Measurements from ENCODE around the gene TNFSF13.
A peak's percentile ranks its signal among the peaks of the same experiment; 100 is the strongest.

Gene TNFSF13

GRCh38 chr17:7557147-7557764, 1.3 kb upstream of the TNFSF13 start:
- Histone ChIP-seq H3K9ac (ENCODE audit: low read length) (peak overlapping the region; percentile 75), H3K27ac (ENCODE audit: low read depth, low read length) (peak overlapping the region; percentile 99), H3K27me3 (ENCODE audit: control insufficient read depth, insufficient read depth, low read length) (no peaks in the 10 kb centered on the region), H3K36me3 (ENCODE audit: control insufficient read depth, insufficient read depth, low read length) (peaks cover 6% of the 10 kb centered on the region), H3K4me3 (ENCODE audit: low read length) (peak overlapping the region; percentile 66), H3K4me1 (ENCODE audit: control insufficient read depth, insufficient read depth, low read length) (peaks cover 30% of the 10 kb centered on the region)

DNA sequence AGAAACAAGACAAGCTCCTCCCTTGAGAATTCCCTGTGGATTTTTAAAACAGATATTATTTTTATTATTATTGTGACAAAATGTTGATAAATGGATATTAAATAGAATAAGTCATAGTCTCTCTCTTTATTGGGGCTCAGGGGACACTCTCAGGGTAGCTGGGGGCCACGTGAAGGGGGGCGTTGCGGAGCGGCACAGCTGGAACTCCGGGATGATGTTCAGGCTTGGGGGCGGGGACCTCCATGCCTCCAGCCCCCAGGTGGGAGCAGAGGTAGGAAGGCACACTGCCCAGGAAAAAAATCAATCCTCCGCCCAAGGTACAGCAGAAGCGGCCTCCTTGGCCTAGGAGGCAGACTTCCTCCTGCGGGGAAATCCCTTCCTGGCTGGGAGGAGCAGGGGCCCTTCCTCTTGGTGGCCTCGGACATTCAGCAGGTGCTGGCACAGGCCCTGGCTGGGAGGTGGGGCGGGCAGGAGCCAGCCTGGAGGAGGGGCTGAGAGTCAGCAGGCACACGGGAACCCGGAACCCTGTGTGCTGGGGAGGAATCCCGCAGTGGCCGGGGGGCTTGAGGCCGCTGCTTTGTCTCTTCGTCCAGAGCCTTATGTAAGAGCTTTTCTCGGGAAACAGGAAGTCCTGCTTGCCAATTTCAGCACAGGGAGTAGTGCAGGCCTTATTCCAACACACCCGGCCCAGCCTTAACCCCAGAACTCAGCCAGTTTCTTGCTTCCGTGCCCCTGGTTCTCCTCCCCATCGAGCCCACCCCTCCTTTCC, 591 bp upstream of the TNFSF13 start:
- peak overlapping the region; percentile 99 for H3K27ac ChIP-seq (ENCODE audit: low read depth, low read length)
- peak overlapping the region; percentile 75 for H3K9ac ChIP-seq (ENCODE audit: low read length)
- H3K4me1 ChIP-seq (ENCODE audit: control insufficient read depth, insufficient read depth, low read length): peaks cover 37% of the 10 kb centered on the region
- H3K4me3 ChIP-seq (ENCODE audit: low read length): peak overlapping the region; percentile 66
- H3K36me3 ChIP-seq (ENCODE audit: control insufficient read depth, insufficient read depth, low read length): peaks cover 3% of the 10 kb centered on the region
- H3K27me3 ChIP-seq (ENCODE audit: control insufficient read depth, insufficient read depth, low read length): no peaks in the 10 kb centered on the region

- H3K4me1 ChIP-seq (ENCODE audit: control insufficient read depth, insufficient read depth, low read length): peaks cover 40% of the 10 kb centered on the region
- no peak overlapping the region for H3K9ac ChIP-seq (ENCODE audit: low read length)
- H3K27me3 ChIP-seq (ENCODE audit: control insufficient read depth, insufficient read depth, low read length): no peaks in the 10 kb centered on the region
- H3K4me3 ChIP-seq (ENCODE audit: low read length): peak overlapping the region; percentile 66
- H3K36me3 ChIP-seq (ENCODE audit: control insufficient read depth, insufficient read depth, low read length): peaks cover 4% of the 10 kb centered on the region
- peak overlapping the region; percentile 99 for H3K27ac ChIP-seq (ENCODE audit: low read depth, low read length)
Observed at GRCh38 chr17:7559320-7560171, 996 bp downstream of the TNFSF13 start.

- H3K4me3 ChIP-seq (ENCODE audit: low read length): peak overlapping the region; percentile 66
- peak overlapping the region; percentile 99 for H3K27ac ChIP-seq (ENCODE audit: low read depth, low read length)
- H3K4me1 ChIP-seq (ENCODE audit: control insufficient read depth, insufficient read depth, low read length): peaks cover 40% of the 10 kb centered on the region
- H3K36me3 ChIP-seq (ENCODE audit: control insufficient read depth, insufficient read depth, low read length): peaks cover 13% of the 10 kb centered on the region
- H3K27me3 ChIP-seq (ENCODE audit: control insufficient read depth, insufficient read depth, low read length): no peaks in the 10 kb centered on the region
- peak overlapping the region; percentile 33 for H3K9ac ChIP-seq (ENCODE audit: low read length)
Observed at GRCh38 chr17:7560172-7561027, 1.9 kb downstream of the TNFSF13 start.

- H3K27me3 ChIP-seq (ENCODE audit: control insufficient read depth, insufficient read depth, low read length): no peaks in the 10 kb centered on the region
- peak overlapping the region; percentile 82 for H3K4me3 ChIP-seq (ENCODE audit: low read length)
- H3K4me1 ChIP-seq (ENCODE audit: control insufficient read depth, insufficient read depth, low read length): peaks cover 40% of the 10 kb centered on the region
- peak overlapping the region; percentile 12 for H3K9ac ChIP-seq (ENCODE audit: low read length)
- H3K27ac ChIP-seq (ENCODE audit: low read depth, low read length): peak overlapping the region; percentile 99
- H3K36me3 ChIP-seq (ENCODE audit: control insufficient read depth, insufficient read depth, low read length): peaks cover 15% of the 10 kb centered on the region
Observed at GRCh38 chr17:7561028-7561575, 2.6 kb downstream of the TNFSF13 start.

DNA sequence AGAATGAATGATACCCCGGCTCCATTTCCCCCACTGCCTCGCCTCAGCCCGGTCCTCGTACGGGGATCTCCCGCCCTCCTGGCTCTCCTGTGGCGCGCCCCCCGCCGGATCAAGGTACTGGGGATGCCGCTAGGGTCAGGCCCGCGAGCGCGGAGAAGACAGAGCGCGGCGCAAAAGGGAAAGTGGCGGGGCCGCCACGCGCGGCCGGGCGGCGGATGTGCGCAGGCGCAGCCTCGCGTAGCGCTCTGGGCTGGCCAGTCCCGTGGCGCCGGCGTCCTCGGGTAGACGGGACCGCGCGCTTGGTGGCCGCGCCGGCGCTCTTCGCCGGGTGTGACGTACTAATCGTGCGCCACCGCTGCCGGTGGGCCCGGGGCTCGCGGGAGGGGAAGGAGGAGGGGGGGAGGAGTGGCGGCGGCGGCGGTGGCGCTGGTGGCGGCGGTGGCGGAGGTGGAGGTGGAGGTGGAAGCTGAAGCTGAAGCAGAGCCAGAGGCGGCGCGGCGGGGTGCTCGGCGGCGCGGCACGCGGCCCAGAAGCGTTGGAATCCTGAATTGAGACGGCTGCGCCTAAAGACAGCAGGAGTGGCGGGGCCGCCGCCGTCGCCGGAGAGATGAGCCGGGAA, 3.1 kb downstream of the TNFSF13 start, which contains the start of gene SENP3:
Gene SENP3, plus strand, starts transcription at position 331 of the 619 bp plus-strand sequence. CDS start 1,158 bp downstream, outside the sequence.
- Histone ChIP-seq H3K27me3 (ENCODE audit: control insufficient read depth, insufficient read depth, low read length) (no peaks in the 10 kb centered on the region), H3K9ac (ENCODE audit: low read length) (peak within 1 kb of the TSS; percentile 33), H3K36me3 (ENCODE audit: control insufficient read depth, insufficient read depth, low read length) (peaks cover 15% of the 10 kb centered on the region), H3K27ac (ENCODE audit: low read depth, low read length) (peak within 1 kb of the TSS; percentile 99), H3K4me1 (ENCODE audit: control insufficient read depth, insufficient read depth, low read length) (peaks cover 40% of the 10 kb centered on the region), H3K4me3 (ENCODE audit: low read length) (peak within 1 kb of the TSS; percentile 82)

GRCh38 chr17:7562208-7562605, 3.7 kb downstream of the TNFSF13 start:
- Histone ChIP-seq H3K9ac (ENCODE audit: low read length) (peak overlapping the region; percentile 2), H3K36me3 (ENCODE audit: control insufficient read depth, insufficient read depth, low read length) (peaks cover 19% of the 10 kb centered on the region), H3K4me1 (ENCODE audit: control insufficient read depth, insufficient read depth, low read length) (peaks cover 40% of the 10 kb centered on the region), H3K27me3 (ENCODE audit: control insufficient read depth, insufficient read depth, low read length) (no peaks in the 10 kb centered on the region), H3K27ac (ENCODE audit: low read depth, low read length) (peak overlapping the region; percentile 87), H3K4me3 (ENCODE audit: low read length) (peak overlapping the region; percentile 79)

- Histone ChIP-seq H3K36me3 (ENCODE audit: control insufficient read depth, insufficient read depth, low read length) (peaks cover 21% of the 10 kb centered on the region), H3K27ac (ENCODE audit: low read depth, low read length) (no peak overlapping the region), H3K9ac (ENCODE audit: low read length) (no peak overlapping the region), H3K27me3 (ENCODE audit: control insufficient read depth, insufficient read depth, low read length) (no peaks in the 10 kb centered on the region), H3K4me3 (ENCODE audit: low read length) (no peak overlapping the region), H3K4me1 (ENCODE audit: control insufficient read depth, insufficient read depth, low read length) (peaks cover 34% of the 10 kb centered on the region)
Observed at GRCh38 chr17:7563115-7563869, 4.7 kb downstream of the TNFSF13 start.

- H3K27me3 ChIP-seq (ENCODE audit: control insufficient read depth, insufficient read depth, low read length): no peaks in the 10 kb centered on the region
- H3K4me1 ChIP-seq (ENCODE audit: control insufficient read depth, insufficient read depth, low read length): peaks cover 1% of the 10 kb centered on the region
- H3K27ac ChIP-seq (ENCODE audit: low read depth, low read length): no peak overlapping the region
- H3K9ac ChIP-seq (ENCODE audit: low read length): no peak overlapping the region
- H3K36me3 ChIP-seq (ENCODE audit: control insufficient read depth, insufficient read depth, low read length): peaks cover 35% of the 10 kb centered on the region
- H3K4me3 ChIP-seq (ENCODE audit: low read length): no peak overlapping the region
Observed at GRCh38 chr17:7569571-7569970, 11.0 kb downstream of the TNFSF13 start.

GRCh38 chr17:7570351-7570750, 11.8 kb downstream of the TNFSF13 start:
- H3K4me3 ChIP-seq (ENCODE audit: low read length): no peak overlapping the region
- H3K36me3 ChIP-seq (ENCODE audit: control insufficient read depth, insufficient read depth, low read length): peaks cover 35% of the 10 kb centered on the region
- H3K9ac ChIP-seq (ENCODE audit: low read length): no peak overlapping the region
- H3K27me3 ChIP-seq (ENCODE audit: control insufficient read depth, insufficient read depth, low read length): no peaks in the 10 kb centered on the region
- H3K27ac ChIP-seq (ENCODE audit: low read depth, low read length): no peak overlapping the region
- H3K4me1 ChIP-seq (ENCODE audit: control insufficient read depth, insufficient read depth, low read length): peaks cover 3% of the 10 kb centered on the region

DNA sequence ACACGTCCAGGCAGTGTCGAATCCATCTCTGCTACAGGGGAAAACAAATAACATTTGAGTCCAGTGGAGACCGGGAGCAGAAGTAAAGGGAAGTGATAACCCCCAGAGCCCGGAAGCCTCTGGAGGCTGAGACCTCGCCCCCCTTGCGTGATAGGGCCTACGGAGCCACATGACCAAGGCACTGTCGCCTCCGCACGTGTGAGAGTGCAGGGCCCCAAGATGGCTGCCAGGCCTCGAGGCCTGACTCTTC, 13.7 kb downstream of the TNFSF13 start:
- H3K27ac ChIP-seq (ENCODE audit: low read depth, low read length): peak overlapping the region; percentile 77
- H3K4me3 ChIP-seq (ENCODE audit: low read length): peak overlapping the region; percentile 77
- H3K36me3 ChIP-seq (ENCODE audit: control insufficient read depth, insufficient read depth, low read length): peaks cover 48% of the 10 kb centered on the region
- H3K9ac ChIP-seq (ENCODE audit: low read length): peak overlapping the region; percentile 67
- no peaks in the 10 kb centered on the region for H3K27me3 ChIP-seq (ENCODE audit: control insufficient read depth, insufficient read depth, low read length)
- H3K4me1 ChIP-seq (ENCODE audit: control insufficient read depth, insufficient read depth, low read length): peaks cover 3% of the 10 kb centered on the region

Measured in rectal smooth muscle tissue (tissue), 1 donor.